ENCODE results near the gene ANK2. TPM values are rescaled to one million over a fixed set of nuclear protein-coding genes. Genes with fewer than 3 reads are reported as not detected.

Gene ANK2
- total RNA-seq, 8 experiments from 2014 or later: 46.7 to 361 (median 116) TPM

DNA sequence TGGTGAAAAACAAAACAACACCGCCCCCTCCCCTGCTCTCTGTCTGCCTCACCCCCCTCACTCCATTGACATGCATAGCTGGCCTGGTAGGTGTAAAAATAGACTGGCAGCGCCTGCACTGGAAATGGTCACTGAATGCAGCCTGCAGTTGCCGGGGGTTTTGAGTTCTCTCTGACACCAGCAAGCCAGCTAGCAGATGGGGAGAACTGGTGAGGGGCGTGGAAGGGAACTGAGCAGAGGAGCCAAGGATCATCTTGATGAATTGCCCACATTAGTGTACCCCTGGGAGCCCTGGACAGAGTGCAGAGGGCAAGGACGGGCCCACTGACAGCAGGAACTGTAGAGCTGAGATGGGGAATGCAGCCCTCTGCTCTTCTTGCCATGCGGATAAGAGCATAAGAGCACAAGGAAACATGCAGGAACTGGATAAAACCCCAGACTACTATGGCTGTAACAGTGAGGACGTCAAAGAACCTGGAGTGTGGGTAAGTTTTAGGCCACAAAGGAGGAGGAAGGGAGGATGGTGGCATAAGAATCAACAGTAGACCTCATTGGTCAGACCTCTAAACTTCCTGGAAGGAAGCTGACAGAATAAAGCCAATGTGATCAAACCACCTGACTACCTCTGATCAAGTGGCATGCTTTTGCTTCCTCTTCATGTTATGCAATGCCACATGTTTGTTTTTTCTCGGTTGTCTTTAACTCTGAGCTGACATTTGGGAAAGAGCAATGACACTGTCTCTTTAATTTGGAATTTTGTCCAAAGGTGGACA lies 96.3 kb downstream of the ANK2 start:
- WGBS, 10 experiments: 7 to 100% (median 30%) methylated on average over 1 to 8 of the region's 8 CpGs; no CpG with 5 or more reads in 1 of the 10 experiments
- ATAC-seq (replicated peaks in 6 of 8): peak; percentile 30 to 96 (median 90)
- in situ Hi-C loops (cut with MboI; ENCODE audit: low pct_unique_long_range_greater_than_20kb in 2 of 9, low sequenced_read_pairs in 9 of 9, unreplicated experiment in 9 of 9): no loop called here
- peak overlapping the region; percentile 6 to 59 for H3K27ac ChIP-seq
- H3K4me1 ChIP-seq (replicated peaks in 1 of 2): peaks cover 13 to 22% of the 10 kb centered on the region in 2 donors
- H3K4me3 ChIP-seq: peak overlapping the region in 2 of 5 donors; percentile 12 to 17

DNA sequence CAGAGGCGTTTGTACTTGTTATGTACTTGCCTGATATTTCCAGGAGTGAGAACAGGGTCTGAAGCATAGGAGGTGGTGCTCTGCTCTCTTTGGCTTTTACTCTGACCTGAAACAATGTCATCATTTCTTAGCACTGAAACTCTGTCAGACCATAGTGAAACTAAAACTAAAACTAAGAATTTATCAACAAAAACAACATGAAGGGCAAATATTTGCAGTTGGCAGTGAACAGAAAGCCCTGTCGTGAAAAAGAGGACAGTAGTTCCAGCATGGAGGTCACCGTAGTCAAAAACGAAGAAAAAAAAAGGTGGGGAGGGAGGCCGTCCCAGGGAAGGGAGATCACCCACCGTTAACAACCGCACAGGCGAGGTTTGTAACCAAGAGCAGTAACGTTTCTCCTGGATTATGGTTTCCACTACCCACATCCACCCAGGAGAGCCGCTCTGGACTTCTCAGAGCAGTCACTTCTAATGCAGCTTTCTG lies 97.5 kb downstream of the ANK2 start:
- Histone ChIP-seq H3K4me3 (no peak overlapping the region), H3K4me1 (replicated peaks in 1 of 2) (peaks cover 13 to 22% of the 10 kb centered on the region in 2 donors), H3K27ac (no peak overlapping the region)
- WGBS, 10 experiments: 3 to 82% (median 62%) methylated on average over 1 to 9 of the region's 10 CpGs
- in situ Hi-C loops (cut with MboI; ENCODE audit: low pct_unique_long_range_greater_than_20kb in 2 of 9, low sequenced_read_pairs in 9 of 9, unreplicated experiment in 9 of 9): no loop called here
- peak in 3 of 8 experiments; percentile 13 to 49 (median 48) for ATAC-seq (replicated peaks in 6 of 8)

DNA sequence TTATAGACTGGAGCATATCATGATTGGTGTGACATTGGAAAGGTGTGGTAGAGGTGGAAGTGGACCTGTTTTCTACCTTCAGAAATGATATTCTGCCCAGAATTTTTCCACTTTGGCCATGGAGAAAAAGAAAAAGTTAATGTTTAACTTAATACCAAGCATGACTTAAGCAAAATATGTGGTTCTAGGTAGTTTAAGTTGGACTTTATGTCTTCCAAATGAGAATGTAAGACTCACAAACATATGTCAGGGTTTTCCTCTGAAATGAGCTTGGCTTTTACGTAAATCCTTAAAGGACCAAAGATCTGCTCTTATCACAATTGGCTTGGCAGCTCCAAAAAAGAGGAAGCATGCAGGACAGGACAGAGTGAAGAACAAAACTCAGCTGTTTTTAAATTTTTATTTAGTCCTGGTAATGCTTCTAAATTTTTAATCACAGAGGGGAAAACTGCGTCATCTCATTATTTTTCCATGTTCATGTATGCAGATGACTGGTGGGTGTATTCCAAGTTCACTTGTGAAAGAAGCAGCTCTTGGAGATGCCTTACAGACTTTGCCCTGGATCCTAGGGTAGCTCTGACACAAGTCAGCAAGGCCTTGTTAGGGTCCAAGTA lies 98.2 kb downstream of the ANK2 start:
- H3K4me3 ChIP-seq: no peak overlapping the region
- ATAC-seq (replicated peaks in 6 of 8): peak in 3 of 8 experiments; percentile 58 to 74 (median 70)
- peaks cover 13 to 22% of the 10 kb centered on the region in 2 donors for H3K4me1 ChIP-seq (replicated peaks in 1 of 2)
- WGBS, 10 experiments: 13 to 100% (median 44%) methylated on average over 1 to 2 of the region's 2 CpGs; no CpG with 5 or more reads in 3 of the 10 experiments
- H3K27ac ChIP-seq: no peak overlapping the region
- in situ Hi-C loops (cut with MboI; ENCODE audit: low pct_unique_long_range_greater_than_20kb in 2 of 9, low sequenced_read_pairs in 9 of 9, unreplicated experiment in 9 of 9): no loop called here

DNA sequence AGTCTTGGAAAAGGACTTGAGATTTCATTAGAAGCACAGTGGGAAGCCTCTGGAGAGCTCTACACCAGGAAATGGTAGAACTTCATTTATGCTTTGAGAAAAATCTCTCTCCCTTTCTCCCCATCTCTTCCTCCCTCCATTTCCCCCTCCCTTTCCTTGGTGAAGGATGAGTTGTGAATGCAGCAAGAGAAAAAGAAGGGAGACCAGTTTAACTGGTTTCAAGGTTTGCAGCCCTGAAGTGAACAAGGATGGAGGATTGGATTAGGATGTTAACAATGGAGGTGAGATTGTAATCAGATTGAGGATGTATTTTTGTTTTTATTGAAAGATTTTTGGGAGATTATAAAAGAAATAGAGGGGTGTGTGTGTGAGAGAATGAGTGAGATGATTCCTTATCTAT lies 99.5 kb downstream of the ANK2 start:
- Histone ChIP-seq H3K4me1 (replicated peaks in 1 of 2) (peaks cover 13 to 21% of the 10 kb centered on the region in 2 donors), H3K27ac (no peak overlapping the region), H3K4me3 (no peak overlapping the region)
- ATAC-seq (replicated peaks in 6 of 8): no peak
- in situ Hi-C loops (cut with MboI; ENCODE audit: low pct_unique_long_range_greater_than_20kb in 2 of 9, low sequenced_read_pairs in 9 of 9, unreplicated experiment in 9 of 9): no loop called here

DNA sequence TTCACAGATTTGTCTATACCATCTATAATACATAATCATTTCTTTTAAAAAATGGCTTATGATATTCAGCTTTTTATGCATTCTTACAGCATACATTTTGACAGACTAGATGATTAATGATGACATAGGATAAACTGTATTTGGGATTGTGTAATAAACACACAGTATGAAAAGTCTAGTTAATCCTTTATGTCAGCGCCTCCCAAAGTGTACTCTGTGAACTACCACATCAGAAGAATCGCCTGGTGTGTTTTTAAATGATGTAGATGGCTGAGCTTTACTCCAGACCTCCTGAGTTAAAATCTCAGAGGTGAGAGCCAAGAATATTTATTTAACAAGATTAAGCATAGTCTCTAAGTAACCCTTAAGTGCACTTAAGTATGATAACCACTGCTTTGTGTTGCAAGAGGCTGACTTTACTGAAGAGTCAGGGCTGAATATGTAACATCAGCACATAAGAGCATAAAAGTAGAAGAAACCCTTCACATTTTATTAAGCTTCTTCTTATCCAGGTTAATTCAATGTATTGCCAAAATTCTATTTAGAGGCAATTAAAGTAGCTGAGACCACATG lies 104.2 kb downstream of the ANK2 start:
- 80 to 100% (median 100%) methylated on average over 1 to 2 of the region's 2 CpGs; no CpG with 5 or more reads in 2 of the 10 experiments for WGBS, 10 experiments
- Histone ChIP-seq H3K4me3 (no peak overlapping the region), H3K4me1 (replicated peaks in 1 of 2) (no peaks in the 10 kb centered on the region), H3K27ac (no peak overlapping the region)
- in situ Hi-C loops (cut with MboI; ENCODE audit: low pct_unique_long_range_greater_than_20kb in 2 of 9, low sequenced_read_pairs in 9 of 9, unreplicated experiment in 9 of 9): no loop called here
- peak in 3 of 8 experiments; percentile 36 to 57 (median 57) for ATAC-seq (replicated peaks in 6 of 8)

DNA sequence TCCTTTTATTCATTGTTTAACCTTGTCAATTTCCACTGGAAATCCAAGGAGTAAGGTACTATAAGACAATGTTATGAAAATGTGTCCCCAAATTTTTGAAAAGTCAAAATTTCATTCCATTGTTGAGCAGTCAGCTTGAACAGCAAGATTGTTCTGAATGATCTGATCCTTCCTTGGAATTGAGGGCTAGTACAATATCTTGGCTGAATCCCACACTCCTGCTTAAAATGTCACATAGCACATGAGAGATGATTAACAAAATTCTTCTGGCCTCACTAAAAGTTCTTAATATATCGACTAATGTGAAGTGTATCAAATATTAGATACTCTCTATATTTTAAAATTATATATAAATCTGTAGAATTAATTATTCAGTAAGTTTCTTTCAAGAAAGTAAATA lies 104.8 kb downstream of the ANK2 start:
- ATAC-seq (replicated peaks in 6 of 8): no peak
- H3K4me3 ChIP-seq: no peak overlapping the region
- in situ Hi-C loops (cut with MboI; ENCODE audit: low pct_unique_long_range_greater_than_20kb in 2 of 9, low sequenced_read_pairs in 9 of 9, unreplicated experiment in 9 of 9): no loop called here
- H3K4me1 ChIP-seq (replicated peaks in 1 of 2): no peaks in the 10 kb centered on the region
- WGBS, 10 experiments: 11 to 100% (median 93%) methylated on average over 1 of the region's 1 CpG; no CpG with 5 or more reads in 1 of the 10 experiments
- no peak overlapping the region for H3K27ac ChIP-seq

DNA sequence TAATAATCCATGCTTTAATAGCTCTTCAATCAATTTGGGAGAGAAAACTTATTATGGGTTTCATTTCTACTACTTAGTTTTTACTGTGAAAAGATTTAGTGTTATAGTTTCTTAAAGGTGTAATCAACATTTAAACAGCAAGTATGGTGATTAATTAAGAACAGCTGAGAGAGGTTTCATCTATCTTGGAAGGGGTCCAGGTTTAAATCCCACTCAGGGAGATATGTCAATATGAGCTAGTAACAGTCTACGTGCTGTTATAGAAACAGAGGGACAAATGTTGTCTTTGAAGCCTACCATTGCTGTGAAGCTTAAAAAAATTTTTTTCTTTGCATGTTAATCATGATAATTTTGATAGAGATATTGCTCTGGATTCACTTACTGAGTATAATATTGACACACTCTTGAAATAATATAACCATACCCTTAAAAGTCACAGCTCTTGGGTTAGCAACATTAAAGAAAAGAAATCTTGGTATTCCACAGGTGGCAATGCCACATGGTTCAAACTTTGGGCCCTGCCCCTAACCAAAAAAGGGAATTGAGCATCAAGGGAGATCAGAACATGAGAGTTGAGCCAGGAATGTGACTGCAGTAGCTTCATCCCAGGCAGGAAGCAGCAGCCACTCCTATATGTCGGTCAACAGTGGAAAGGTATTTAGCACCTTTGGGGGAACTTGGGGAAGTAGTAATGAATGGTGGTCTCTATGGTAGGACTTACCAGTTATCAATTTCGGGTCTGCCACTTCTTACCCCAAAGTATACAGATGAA lies 107.8 kb downstream of the ANK2 start:
- no peaks in the 10 kb centered on the region for H3K4me1 ChIP-seq (replicated peaks in 1 of 2)
- no peak overlapping the region for H3K4me3 ChIP-seq
- 13 to 80% (median 51%) methylated on average over 1 to 3 of the region's 3 CpGs; no CpG with 5 or more reads in 1 of the 10 experiments for WGBS, 10 experiments
- peak in 1 of 8 experiments; percentile 31 for ATAC-seq (replicated peaks in 6 of 8)
- in situ Hi-C loops (cut with MboI; ENCODE audit: low pct_unique_long_range_greater_than_20kb in 2 of 9, low sequenced_read_pairs in 9 of 9, unreplicated experiment in 9 of 9): no loop called here
- H3K27ac ChIP-seq: no peak overlapping the region

DNA sequence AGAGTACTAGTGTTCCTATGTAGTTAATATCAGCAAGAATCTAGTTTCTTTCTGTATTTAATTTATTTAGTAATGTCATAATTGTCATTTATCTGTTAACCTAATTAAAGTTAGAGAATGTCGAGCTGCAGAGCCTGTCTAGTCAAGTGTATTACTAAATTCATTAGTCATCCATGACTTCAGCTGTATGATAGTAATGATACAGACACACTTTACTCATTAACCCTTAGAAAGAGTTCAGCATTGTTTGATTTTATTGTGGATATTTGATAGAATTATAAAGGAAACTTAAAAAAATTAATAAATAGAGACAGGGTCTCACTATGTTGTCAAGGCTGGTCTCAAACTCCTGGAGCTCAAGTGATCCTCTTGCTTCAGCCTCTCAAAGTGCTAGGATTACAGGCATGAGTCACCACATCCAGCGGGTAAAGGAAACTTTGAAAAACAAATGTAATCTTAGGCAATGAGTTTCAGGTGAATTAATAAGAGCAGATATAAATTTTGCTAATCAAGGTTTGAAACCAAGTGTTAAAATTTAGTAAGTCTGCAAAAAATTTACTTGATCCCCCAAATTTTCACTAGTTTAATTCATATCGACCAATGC lies 110.6 kb downstream of the ANK2 start:
- Histone ChIP-seq H3K4me1 (replicated peaks in 1 of 2) (no peaks in the 10 kb centered on the region), H3K4me3 (no peak overlapping the region), H3K27ac (no peak overlapping the region)
- WGBS, 10 experiments: 52 to 98% (median 93%) methylated on average over 1 to 3 of the region's 3 CpGs; no CpG with 5 or more reads in 1 of the 10 experiments
- peak in 1 of 8 experiments; percentile 45 for ATAC-seq (replicated peaks in 6 of 8)
- in situ Hi-C loops (cut with MboI; ENCODE audit: low pct_unique_long_range_greater_than_20kb in 2 of 9, low sequenced_read_pairs in 9 of 9, unreplicated experiment in 9 of 9): no loop called here

DNA sequence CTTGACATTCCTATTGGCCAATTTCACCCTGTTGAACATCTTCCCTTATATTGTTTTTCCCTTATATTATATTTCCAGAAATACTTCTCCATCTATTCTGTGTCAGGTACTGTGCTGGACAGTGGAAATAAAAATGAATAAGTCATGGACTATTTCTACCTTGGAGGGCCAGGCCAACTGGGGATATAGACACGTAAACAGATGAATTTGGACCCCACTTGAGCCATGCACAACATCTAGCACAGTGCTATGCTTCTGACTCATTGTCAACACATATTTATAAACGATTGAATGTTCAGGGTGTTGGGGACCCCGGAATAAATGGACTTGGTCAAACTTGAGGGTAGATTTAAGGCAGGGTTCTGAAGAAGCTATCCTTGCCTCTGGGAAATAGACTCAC lies 111.1 kb downstream of the ANK2 start:
- no peak for ATAC-seq (replicated peaks in 6 of 8)
- Histone ChIP-seq H3K4me3 (no peak overlapping the region), H3K27ac (no peak overlapping the region), H3K4me1 (replicated peaks in 1 of 2) (no peaks in the 10 kb centered on the region)
- in situ Hi-C loops (cut with MboI; ENCODE audit: low pct_unique_long_range_greater_than_20kb in 2 of 9, low sequenced_read_pairs in 9 of 9, unreplicated experiment in 9 of 9): no loop called here
- 82 to 100% (median 96%) methylated on average over 1 to 3 of the region's 3 CpGs for WGBS, 10 experiments

DNA sequence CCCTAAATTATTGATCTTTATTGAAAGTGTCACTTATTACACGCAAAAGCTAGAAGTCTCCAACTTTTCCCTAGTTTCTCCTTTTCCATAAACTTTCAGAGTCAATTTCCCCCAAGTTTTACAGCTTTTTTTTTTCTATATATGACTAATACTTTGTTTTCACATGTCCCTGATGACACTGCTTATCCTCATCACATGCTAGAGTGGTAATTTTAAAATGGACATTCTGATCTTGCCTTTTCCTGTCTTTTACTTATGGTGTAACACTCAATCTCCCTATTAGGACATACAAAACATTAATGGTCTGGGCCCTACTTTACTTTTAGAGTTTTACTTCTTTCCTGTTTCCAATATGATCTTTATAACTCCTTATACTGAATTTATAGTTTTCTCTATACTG lies 112.6 kb downstream of the ANK2 start:
- H3K4me3 ChIP-seq: no peak overlapping the region
- no peak overlapping the region for H3K27ac ChIP-seq
- WGBS, 10 experiments: 87 to 100% (median 100%) methylated on average over 1 of the region's 1 CpG; no CpG with 5 or more reads in 2 of the 10 experiments
- peak in 3 of 8 experiments; percentile 14 to 71 (median 71) for ATAC-seq (replicated peaks in 6 of 8)
- no peaks in the 10 kb centered on the region for H3K4me1 ChIP-seq (replicated peaks in 1 of 2)
- in situ Hi-C loops (cut with MboI; ENCODE audit: low pct_unique_long_range_greater_than_20kb in 2 of 9, low sequenced_read_pairs in 9 of 9, unreplicated experiment in 9 of 9): no loop called here

DNA sequence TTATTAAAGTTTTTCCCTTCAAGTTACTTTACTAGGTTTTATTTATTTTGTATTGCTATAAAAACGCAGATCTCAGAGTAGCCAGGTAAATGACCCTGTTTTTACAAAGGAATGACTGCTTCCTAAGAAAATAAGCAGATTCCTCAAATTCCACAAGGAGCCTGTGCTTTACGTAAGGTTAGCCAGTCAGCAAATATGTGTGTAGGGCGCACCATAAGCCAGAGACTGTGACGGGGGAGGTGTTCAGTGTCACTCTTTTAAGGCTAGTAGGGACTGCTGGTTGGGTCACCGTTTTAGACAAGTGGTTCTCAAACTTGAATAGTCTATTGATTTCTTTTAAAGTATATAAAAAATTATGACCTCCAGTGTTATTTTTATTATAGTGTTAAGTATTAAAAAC lies 119.9 kb downstream of the ANK2 start:
- in situ Hi-C loops (cut with MboI; ENCODE audit: low pct_unique_long_range_greater_than_20kb in 2 of 9, low sequenced_read_pairs in 9 of 9, unreplicated experiment in 9 of 9): no loop called here
- Histone ChIP-seq H3K27ac (no peak overlapping the region), H3K4me3 (no peak overlapping the region), H3K4me1 (replicated peaks in 1 of 2) (peaks cover 0 to 5% of the 10 kb centered on the region in 2 donors)
- ATAC-seq (replicated peaks in 6 of 8): no peak
- 33 to 87% (median 70%) methylated on average over 1 to 5 of the region's 5 CpGs for WGBS, 10 experiments

DNA sequence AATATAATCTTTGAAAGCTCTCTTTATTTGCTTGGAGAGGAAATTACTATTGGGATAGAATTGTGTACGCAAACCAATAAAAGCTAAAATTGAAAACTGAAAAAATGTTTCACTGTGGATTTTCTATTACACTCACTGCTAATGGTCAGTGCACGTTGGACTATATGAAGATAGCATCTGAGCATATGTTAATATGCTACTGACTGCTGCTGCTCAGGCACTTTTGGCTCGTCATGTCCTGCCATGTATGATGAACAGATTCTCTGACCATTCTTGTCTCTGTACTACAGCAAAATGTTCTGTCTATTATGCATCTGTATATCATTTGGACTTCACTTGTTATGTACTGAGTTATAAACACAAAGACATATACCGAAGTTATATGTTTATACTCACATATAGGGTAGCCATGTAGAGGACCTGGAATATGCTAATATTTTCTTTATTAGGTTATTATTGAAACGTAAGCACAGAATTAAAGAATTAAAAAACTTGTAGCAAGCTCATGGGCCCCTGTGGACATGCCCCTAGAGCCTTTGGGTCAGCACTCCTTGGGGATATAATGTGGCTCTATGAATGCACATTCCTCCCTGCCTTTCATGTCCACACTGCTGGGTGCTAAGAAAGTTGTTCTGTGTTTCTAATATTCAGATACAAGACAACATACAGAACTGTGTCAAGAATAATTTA lies 120.8 kb downstream of the ANK2 start:
- Histone ChIP-seq H3K27ac (no peak overlapping the region), H3K4me3 (no peak overlapping the region), H3K4me1 (replicated peaks in 1 of 2) (peaks cover 0 to 5% of the 10 kb centered on the region in 2 donors)
- ATAC-seq (replicated peaks in 6 of 8): peak in 4 of 8 experiments; percentile 10 to 64 (median 47)
- 35 to 100% (median 86%) methylated on average over 1 to 5 of the region's 5 CpGs for WGBS, 10 experiments
- in situ Hi-C loops (cut with MboI; ENCODE audit: low pct_unique_long_range_greater_than_20kb in 2 of 9, low sequenced_read_pairs in 9 of 9, unreplicated experiment in 9 of 9): no loop called here
